ENCODE measurements around the gene NAALADL2.

The NAALADL2 gene

DNA sequence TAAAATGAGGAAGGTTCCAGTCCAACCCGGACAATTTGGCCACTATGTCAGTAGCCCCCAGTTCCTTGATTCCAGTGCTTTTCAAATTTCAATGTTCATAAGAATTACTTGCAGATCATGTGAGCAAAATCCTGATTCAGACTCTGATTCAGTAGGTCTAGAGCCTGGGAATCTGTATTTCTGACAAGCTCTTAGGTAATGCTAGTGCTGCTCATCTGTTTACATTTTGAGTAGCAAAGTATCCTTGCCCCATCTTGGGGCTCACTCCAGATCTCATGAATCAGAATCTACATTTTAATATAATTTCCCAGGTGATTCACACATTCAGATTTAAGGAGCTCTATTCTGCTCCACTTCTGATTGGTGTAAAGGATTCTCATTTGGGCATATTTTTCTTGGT lies 142.0 kb downstream of the NAALADL2 start:
- DNase-seq, result no peak

GRCh38 chr3:175002732-175003143 lies 143.6 kb downstream of the NAALADL2 start:
- no peak for DNase-seq

DNA sequence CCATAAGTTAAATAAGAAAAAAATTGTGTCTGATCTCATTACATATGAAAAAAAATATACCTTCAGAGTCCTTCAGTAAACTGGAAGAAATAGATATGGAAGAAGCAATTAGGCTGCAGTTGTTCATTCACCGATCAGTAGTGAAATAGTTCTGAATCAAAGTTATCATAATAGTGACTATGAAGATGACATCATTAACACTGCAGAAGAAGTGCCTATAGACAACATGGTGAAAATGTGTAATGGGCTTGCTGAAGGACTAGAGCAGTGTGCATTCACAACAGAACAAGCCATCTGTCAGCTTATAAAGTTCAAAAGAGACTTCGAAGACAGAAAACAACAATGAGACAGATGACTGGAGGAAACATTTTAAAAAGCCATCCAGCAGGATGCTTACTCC lies 144.5 kb downstream of the NAALADL2 start:
- DNase-seq, result no peak

DNA sequence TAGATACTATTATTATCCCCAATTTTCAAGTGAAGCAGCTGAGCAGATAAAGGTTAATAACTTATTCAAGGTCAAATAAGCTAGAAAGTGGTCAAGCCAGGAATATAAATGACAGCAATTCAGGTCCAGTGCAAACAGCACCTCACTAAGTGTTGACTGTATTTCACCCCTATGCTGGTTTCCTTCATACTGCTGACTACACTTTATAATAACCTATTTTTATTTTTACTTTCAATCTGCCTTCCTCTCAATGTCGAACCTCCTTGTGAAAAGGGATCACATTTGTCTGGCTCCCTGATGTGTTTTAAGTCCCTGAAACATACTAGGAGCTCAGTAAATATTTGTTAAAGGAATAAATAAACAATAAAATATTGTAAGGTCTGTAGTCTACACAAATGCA lies 146.1 kb downstream of the NAALADL2 start:
- DNase-seq, result no peak

DNA sequence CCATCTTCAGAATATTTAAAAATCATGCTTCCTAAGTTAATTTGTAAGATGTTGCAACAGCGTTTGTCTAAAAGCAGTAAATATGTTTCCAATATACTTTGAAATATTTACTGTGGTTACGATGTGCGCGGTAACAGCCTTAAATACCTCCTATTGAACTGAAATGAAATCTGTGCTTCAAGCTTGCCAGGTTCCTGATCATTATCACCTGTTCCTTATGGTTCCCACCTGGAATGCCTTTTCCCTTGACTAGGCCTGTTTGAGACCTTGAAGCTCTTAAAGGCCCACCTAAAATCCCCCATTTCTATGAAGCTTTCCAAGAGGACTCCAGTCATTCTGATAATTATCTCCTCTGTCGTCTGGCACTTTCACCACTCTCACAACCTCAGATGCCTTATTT lies 146.7 kb downstream of the NAALADL2 start:
- DNase-seq, result no peak

- DNase-seq, result no peak
These were observed 148.2 kb downstream of the NAALADL2 start for GRCh38 chr3:175007306-175007705.

GRCh38 chr3:175009295-175009694 lies 150.2 kb downstream of the NAALADL2 start:
- no peak for DNase-seq

DNA sequence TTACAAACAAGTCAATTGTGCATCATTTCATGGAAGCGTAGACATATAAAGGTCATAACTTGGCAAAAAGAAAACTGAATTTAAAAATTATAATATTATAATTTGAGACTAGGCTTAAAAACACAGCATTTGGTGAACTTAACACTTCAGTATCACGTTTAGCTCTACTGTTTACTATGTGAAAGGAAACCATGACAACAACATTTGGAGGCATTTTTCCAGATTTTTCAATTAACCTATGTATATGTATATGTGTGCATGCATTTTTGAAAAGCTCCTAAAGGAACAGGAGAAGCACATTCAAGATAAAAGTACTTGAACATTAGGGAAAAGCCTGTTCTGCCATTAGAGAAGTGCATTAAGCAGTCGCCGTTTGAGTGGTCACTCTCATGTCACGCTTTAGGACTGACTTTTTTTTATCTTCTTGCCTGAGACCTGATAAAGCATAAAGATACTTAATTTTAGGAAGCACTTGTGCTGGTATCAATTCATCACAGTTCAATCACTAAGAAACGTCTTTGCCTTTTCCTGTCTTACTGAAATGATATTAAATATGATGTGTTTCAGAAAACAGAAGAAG lies 156.0 kb downstream of the NAALADL2 start:
- DNase-seq, result no peak

GRCh38 chr3:175018946-175019727 lies 160.0 kb downstream of the NAALADL2 start:
- DNase-seq, result no peak

- DNase-seq, result no peak
These were observed 161.0 kb downstream of the NAALADL2 start for GRCh38 chr3:175020101-175020500.

- no peak for DNase-seq
These were observed 170.7 kb downstream of the NAALADL2 start for GRCh38 chr3:175029828-175030227.

DNA sequence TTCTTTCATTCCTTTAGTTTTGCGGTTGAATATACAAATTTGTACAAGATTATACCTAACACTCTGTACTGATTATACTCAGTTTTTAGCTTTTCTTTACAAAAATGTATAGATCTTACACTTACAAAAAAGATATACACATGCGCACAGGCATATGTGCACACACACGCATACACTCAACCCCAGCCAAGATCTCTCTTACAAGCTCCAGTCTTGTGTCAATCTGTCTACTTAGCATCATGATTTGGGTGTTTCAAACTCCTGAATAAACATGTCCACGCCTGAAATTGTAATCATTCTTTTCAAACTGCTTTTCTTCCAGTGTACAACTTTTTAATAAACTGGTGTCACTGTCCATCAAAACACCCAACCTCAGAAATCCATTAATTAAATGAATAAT lies 180.7 kb downstream of the NAALADL2 start:
- no peak for DNase-seq

- no peak for DNase-seq
These were observed 182.2 kb downstream of the NAALADL2 start for GRCh38 chr3:175041369-175041768.

DNA sequence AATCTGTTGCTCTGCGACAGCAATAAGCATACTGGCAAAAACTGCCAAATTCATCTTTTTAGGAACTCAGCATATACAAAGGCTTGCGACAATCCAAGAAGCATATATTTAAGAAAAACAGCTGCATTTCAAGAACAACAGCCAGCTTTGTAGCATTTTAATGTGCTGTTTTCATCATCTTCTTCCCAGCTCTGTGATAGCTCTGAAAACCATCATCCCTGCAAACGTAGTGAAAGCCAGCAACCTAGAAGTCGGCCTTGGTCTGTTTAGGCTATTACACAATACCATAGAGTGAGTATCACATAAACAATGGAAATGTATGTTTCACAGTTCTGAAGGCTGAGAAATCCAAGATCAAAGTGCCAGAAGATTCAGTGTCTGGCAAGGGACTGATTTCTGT lies 187.5 kb downstream of the NAALADL2 start:
- no peak for DNase-seq

- no peak for DNase-seq
These were observed 188.7 kb downstream of the NAALADL2 start for GRCh38 chr3:175047786-175048185.

GRCh38 chr3:175057401-175057800 lies 198.3 kb downstream of the NAALADL2 start:
- DNase-seq, result no peak

DNA sequence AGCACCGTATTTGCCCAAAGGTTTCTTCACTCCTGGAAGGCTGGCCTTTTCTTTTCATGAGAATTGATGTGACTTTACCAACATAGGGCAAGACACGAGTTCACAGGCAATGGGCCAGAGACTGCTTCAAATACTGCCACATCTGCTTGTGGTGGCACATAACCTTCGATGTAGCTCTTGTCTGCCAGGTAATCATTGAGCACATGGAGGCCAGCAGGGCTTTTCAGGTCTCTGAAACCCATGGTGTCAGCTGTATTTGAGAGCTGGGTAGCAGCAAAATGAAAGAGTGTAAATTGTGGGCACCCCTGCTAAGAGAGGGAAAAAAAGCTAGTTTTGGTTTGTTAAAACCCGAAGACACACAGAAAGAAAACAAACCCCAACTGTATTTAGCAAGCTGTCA lies 200.7 kb downstream of the NAALADL2 start:
- no peak for DNase-seq

GRCh38 chr3:175065497-175065896 lies 206.4 kb downstream of the NAALADL2 start:
- no peak for DNase-seq

GRCh38 chr3:175066617-175067415 lies 207.7 kb downstream of the NAALADL2 start:
- no peak for DNase-seq

DNA sequence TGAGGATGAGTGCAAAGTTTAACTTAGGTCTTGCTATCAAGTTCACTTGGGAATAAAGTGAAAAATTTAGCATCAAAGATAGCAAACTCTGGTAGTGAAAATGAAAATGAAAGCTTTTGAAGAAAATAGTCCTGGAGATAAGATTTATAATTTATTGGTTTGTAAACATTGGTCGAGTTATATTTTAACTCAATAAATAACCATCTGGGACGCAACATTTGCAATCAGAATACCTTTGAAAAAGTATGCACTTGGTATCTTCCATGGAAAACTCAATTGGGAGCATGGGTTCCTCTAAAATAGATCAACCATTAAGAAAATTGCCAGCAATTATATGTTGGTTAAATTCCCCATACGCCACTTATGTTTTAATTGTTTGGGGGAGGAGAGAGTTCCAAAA lies 209.5 kb downstream of the NAALADL2 start:
- DNase-seq, result no peak

DNA sequence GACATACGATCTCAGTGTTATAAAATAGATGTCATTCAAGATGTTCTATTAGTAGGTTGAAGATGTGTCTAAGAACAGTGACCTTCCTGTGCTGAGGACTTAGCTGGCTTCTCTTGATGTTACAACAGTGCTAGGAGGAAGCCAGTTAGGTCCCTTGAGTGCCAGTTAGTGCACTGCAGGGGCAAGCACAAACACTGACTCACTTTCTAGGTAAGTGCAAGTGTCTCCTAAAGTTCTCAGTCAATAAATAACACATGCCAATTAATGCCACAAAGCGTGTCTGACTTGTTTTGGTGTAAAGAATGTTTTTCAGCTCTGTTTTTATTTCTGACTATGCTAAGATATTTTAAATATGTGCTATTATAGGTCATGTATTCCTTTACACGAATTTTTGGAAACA lies 211.8 kb downstream of the NAALADL2 start:
- no peak for DNase-seq

DNA sequence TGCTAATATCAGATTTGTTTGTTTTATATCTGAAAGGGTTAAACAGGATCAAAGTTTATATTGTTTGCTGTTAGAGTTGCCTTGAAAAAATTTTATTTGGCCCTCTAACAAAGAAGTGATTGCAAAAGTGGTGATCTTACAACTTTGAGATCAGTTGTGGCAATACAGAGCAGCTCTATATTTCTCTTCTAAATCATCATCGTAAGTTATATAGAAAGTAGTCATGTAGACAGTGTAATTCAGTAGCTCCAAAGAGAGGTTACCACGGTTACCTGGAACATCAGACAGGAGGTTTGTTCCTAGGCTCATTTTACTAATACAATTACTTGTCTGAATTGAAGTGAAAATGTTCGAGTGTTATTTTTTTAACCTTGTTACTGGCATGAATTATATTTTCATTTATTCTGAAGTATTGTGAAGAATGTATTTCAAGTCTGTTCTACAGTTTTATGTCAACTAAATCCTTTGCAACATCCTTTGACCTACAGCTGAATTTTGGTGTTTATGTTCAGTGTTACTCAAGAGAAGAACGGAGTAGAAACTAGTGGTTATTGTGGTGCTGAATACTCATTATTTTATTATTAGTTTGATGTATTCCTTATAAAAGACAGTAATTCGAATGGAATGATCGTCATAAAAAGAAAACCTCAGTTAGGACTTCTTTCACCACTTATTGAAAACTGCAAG lies 214.2 kb downstream of the NAALADL2 start:
- no peak for DNase-seq

DNA sequence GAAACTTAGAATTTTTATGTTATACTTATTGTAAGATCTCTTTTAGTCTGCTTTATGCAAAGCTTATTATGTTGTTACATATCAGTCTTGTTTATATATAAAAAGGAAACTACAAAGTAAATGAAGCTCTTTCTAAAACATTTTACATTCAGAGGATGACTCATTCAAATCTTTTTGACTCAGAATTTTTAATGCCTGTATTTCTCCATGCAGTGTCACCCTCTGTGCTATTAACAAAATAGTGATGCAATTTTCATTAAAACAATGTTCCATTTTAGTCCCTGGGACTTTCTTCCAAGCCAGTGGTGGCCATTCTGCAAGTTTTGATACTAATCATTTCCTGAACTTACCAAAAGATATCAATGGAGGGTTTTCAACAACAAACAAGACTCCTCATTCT lies 216.1 kb downstream of the NAALADL2 start:
- DNase-seq, result no peak
